ENCODE data around the gene MYH11.
"Not testable (repeated sequence)": the region's sequence is repeated elsewhere in the genome, so short reads cannot be mapped to it uniquely, and the experiment has no call there.

The MYH11 gene

GRCh38 chr16:15743657-15744056, 113.2 kb downstream of the MYH11 start:
- DNase-seq: no peak

GRCh38 chr16:15742716-15743115, 114.1 kb downstream of the MYH11 start:
- DNase-seq: no peak

GRCh38 chr16:15741207-15741871, 115.5 kb downstream of the MYH11 start:
- no peak for DNase-seq

GRCh38 chr16:15739950-15740349, 116.9 kb downstream of the MYH11 start:
- DNase-seq: no peak

- DNase-seq: no peak
These were observed 117.4 kb downstream of the MYH11 start for GRCh38 chr16:15739464-15739863.

GRCh38 chr16:15737140-15737644, 119.6 kb downstream of the MYH11 start:
- DNase-seq: no peak

- DNase-seq: no peak
These were observed 120.3 kb downstream of the MYH11 start for GRCh38 chr16:15736529-15736928.

- DNase-seq: no peak
These were observed 121.2 kb downstream of the MYH11 start for GRCh38 chr16:15735610-15736009.

GRCh38 chr16:15732416-15732815, 124.4 kb downstream of the MYH11 start:
- DNase-seq: no peak

- DNase-seq: no peak
These were observed 127.7 kb downstream of the MYH11 start for GRCh38 chr16:15729152-15729551.

- DNase-seq: not testable (repeated sequence)
These were observed 129.1 kb downstream of the MYH11 start for GRCh38 chr16:15727697-15728096.

- no peak for DNase-seq
These were observed 130.1 kb downstream of the MYH11 start for GRCh38 chr16:15726715-15727114.

GRCh38 chr16:15725641-15726240, 131.1 kb downstream of the MYH11 start:
- DNase-seq: no peak

GRCh38 chr16:15723808-15724207, 133.0 kb downstream of the MYH11 start:
- DNase-seq: no peak

GRCh38 chr16:15721018-15721417, 135.8 kb downstream of the MYH11 start:
- DNase-seq: no peak

- DNase-seq: no peak
These were observed 140.0 kb downstream of the MYH11 start for GRCh38 chr16:15716694-15717447.

- DNase-seq: no peak
These were observed 141.6 kb downstream of the MYH11 start for GRCh38 chr16:15715221-15715620.

GRCh38 chr16:15714393-15715172, 142.2 kb downstream of the MYH11 start:
- no peak for DNase-seq

GRCh38 chr16:15708997-15709396, 147.8 kb downstream of the MYH11 start:
- DNase-seq: no peak

GRCh38 chr16:15708096-15708495, 148.7 kb downstream of the MYH11 start:
- no peak for DNase-seq

GRCh38 chr16:15707332-15707731, 149.5 kb downstream of the MYH11 start:
- no peak for DNase-seq

GRCh38 chr16:15705064-15705565, 151.7 kb downstream of the MYH11 start:
- DNase-seq: no peak

- DNase-seq: peak; percentile 9
These were observed 152.3 kb downstream of the MYH11 start for GRCh38 chr16:15704545-15704987.

Data from NCI-H1105 (cell line).